Endothelial cell of umbilical vein (primary cell): ENCODE results near the gene TRAF3IP1. TPM values are rescaled to one million over a fixed set of nuclear protein-coding genes. Genes with fewer than 3 reads are reported as not detected.

Source experiments
- BruUV-seq: library from RNA; stranded (reverse); fragments of 400-500 nt; replicated peaks from 2 replicates; lab custom pipeline; 2021; lab: Mats Ljungman, UMichigan
- CTCF ChIA-PET: fragments of 300-600, 350-600 bp; sonication (Branson Sonifier 250); formaldehyde crosslinking; loops from one replicate; lab custom pipeline; 2021; ENCODE audit warnings: antibody characterized with exemption, inconsistent platforms; lab: Charles Lee
- POLR2A ChIA-PET: fragments of 300-600, 350-600 bp; sonication (Branson Sonifier 250); formaldehyde crosslinking; loops from one replicate; lab custom pipeline; 2021; ENCODE audit warnings: antibody characterized with exemption, inconsistent platforms; lab: Charles Lee
- DNase-seq: peaks from one replicate; pipeline ENCODE4 v3.0.0-alpha.2; 2011; ENCODE audit warnings: low read depth, low spot score
- FAIRE-seq: peaks from 2 replicates; lab custom pipeline; 2011; peaks lifted over from hg19 to GRCh38; lab: Jason Lieb, UNC
- H2AFZ ChIP-seq: 2 replicates; pipeline ENCODE4 v1.6.0; 2012; ENCODE audit warnings: low read depth, low read length, control low read depth, inconsistent platforms
- H3K27ac ChIP-seq: 2 replicates; pipeline ENCODE4 v1.5.1; 2011; ENCODE audit warnings: low read depth, mild to moderate bottlenecking, control low read depth, low read length, moderate library complexity; ENCODE audit not compliant: insufficient read depth
- H3K27me3 ChIP-seq, 2 experiments: 2 replicates each; pipeline versions ENCODE4 v1.6.0 to v1.6.1; 2011; ENCODE audit warnings: low read length in 2 of 2, mixed read lengths in 1 of 2; ENCODE audit not compliant: control insufficient read depth in 2 of 2, insufficient read depth in 2 of 2
- H3K36me3 ChIP-seq, 2 experiments: 2 replicates in 1 of 2; 3 replicates in 1 of 2; pipeline ENCODE4 v1.5.1; 2011; ENCODE audit warnings: low read length in 2 of 2, mild to moderate bottlenecking in 1 of 2, moderate library complexity in 1 of 2; ENCODE audit not compliant: control insufficient read depth in 2 of 2, insufficient read depth in 2 of 2; ENCODE audit errors: extremely low read depth in 1 of 2
- H3K4me1 ChIP-seq: 3 replicates; pipeline ENCODE4 v1.5.1; 2011; ENCODE audit warnings: mild to moderate bottlenecking, low read length; ENCODE audit not compliant: control insufficient read depth, insufficient read depth; ENCODE audit errors: extremely low read depth
- H3K4me2 ChIP-seq: 2 replicates; pipeline ENCODE4 v1.6.1; 2011; ENCODE audit warnings: low read length, control low read depth, mixed read lengths; ENCODE audit not compliant: insufficient read depth
- H3K4me3 ChIP-seq, 3 experiments: fragments of 200-600 bp in 1 of 3; sonication (generic), shearing (Covaris generic) in 1 of 3; replicated peaks in 1 of 3; 2 replicates each; pipeline ENCODE4 v1.5.1; 2011 to 2016; ENCODE audit warnings: control low read depth in 3 of 3, low read length in 3 of 3, mild to moderate bottlenecking in 2 of 3, inconsistent platforms in 1 of 3, low read depth in 1 of 3, moderate library complexity in 1 of 3; ENCODE audit not compliant: insufficient read depth in 1 of 3
- H3K79me2 ChIP-seq: 2 replicates; pipeline ENCODE4 v1.6.0; 2012; ENCODE audit warnings: low read length, inconsistent platforms; ENCODE audit not compliant: control insufficient read depth, insufficient read depth
- H3K9ac ChIP-seq: replicated peaks from 2 replicates; pipeline ENCODE3; 2011; ENCODE audit warnings: low read length, control low read depth; ENCODE audit not compliant: insufficient read depth; ENCODE audit errors: extremely low read depth
- H3K9me1 ChIP-seq: replicated peaks from 3 replicates; pipeline ENCODE4 v1.6.0; 2011; ENCODE audit warnings: mild to moderate bottlenecking, low read length; ENCODE audit not compliant: control insufficient read depth, insufficient read depth; ENCODE audit errors: extremely low read depth
- H3K9me3 ChIP-seq: replicated peaks from 2 replicates; pipeline ENCODE4 v1.5.1; 2012; ENCODE audit warnings: low read length, inconsistent platforms; ENCODE audit not compliant: control insufficient read depth, insufficient read depth
- H4K20me1 ChIP-seq: replicated peaks from 2 replicates; pipeline ENCODE3; 2011; ENCODE audit warnings: mild to moderate bottlenecking, low read length; ENCODE audit not compliant: control insufficient read depth, insufficient read depth; ENCODE audit errors: extremely low read depth
- EZH2 ChIP-seq: IDR thresholded peaks from 2 replicates; pipeline ENCODE4 v1.6.1; 2012; ENCODE audit warnings: borderline replicate concordance, low read depth, mild to moderate bottlenecking, moderate library complexity, low read length, inconsistent platforms; ENCODE audit not compliant: severe bottlenecking
- GATA2 ChIP-seq: IDR thresholded peaks from 2 replicates; pipeline ENCODE4 v1.7.0; 2011; ENCODE audit warnings: low read depth, mild to moderate bottlenecking, moderate library complexity, mixed read lengths, low read length; ENCODE audit not compliant: insufficient read length, insufficient read depth
- JUN ChIP-seq: IDR thresholded peaks from 2 replicates; pipeline ENCODE4 v1.6.1; 2011; ENCODE audit warnings: borderline replicate concordance, low read depth; ENCODE audit not compliant: insufficient read length, insufficient read depth
- MAX ChIP-seq: IDR thresholded peaks from 2 replicates; pipeline ENCODE4 v1.6.1; 2011; ENCODE audit not compliant: insufficient read depth, insufficient read length
- MYC ChIP-seq: IDR thresholded peaks from one replicate; pipeline ENCODE4 v1.6.1; 2011; ENCODE audit warnings: mild to moderate bottlenecking, low read depth, low read length
- POLR2A ChIP-seq: IDR thresholded peaks from 2 replicates; pipeline ENCODE4 v1.6.1; 2012; ENCODE audit warnings: low read depth, mild to moderate bottlenecking, control low read depth, low read length
- dilution Hi-C: fragments of 300-500 bp; cut with MboI; formaldehyde crosslinking; loops from one replicate; pipeline ENCODE4 v1.15.0; 2019; ENCODE audit warnings: low sequenced_read_pairs; ENCODE audit not compliant: extremely low pct_ligation_motif_present
- intact Hi-C: fragments of 100-400 bp; cut with micrococcal nuclease; formaldehyde crosslinking; loops from one replicate; pipeline ENCODE4 v1.10.0; 2022
- polyA plus RNA-seq, 4 experiments: library from polyadenylated mRNA; depleted of rRNA in 3 of 4; stranded (reverse) in 3 of 4; unstranded in 1 of 4; fragments of >200 nt; gene quantifications; 2 replicates each; pipeline versions ENCODE4 v1.2.1 to v1.2.3, GENCODE V29; 2011 to 2012; ENCODE audit warnings: missing spikeins in 1 of 4
- total RNA-seq: library from RNA; stranded (reverse); gene quantifications from 2 replicates; pipeline ENCODE4 v1.2.3, GENCODE V29; 2021
- TF ChIP-seq, protein P1 (sequence below), 2 donors: IDR thresholded peaks; 1 replicate in 1 of 2; 2 replicates in 1 of 2; pipeline ENCODE4 v1.5.1; 2011; ENCODE audit warnings: low read length in 2 of 2, mild to moderate bottlenecking in 2 of 2, moderate library complexity in 2 of 2, control low read depth in 1 of 2, inconsistent platforms in 1 of 2, low read depth in 1 of 2; ENCODE audit not compliant: insufficient read depth in 1 of 2; ENCODE audit errors: extremely low read depth in 1 of 2

TRAF3IP1 gene
- total and polyA plus RNA-seq, 2 donors (not counting 3 experiments of a cell fraction or from before 2014, with no cell fraction given) = 3.4 to 15.9 TPM

DNA sequence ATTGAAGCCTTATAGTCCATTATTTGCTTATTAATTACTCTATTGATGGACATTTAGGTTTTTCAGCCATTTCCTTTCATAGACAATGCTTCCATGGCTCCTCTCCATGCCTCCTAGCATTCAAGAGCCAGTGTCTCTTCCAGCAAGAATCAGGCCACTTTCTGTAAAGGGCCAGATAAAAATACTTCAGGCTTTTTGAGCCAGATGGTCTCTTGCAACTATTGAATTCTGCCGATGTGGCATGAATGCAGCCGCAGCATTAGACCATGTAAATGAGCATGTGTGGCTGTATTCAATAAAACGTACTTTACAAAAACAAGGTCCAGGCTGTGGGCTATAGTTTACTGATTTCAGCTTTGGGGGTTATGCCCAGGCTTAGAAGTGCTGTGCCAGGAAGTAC is 38.5 kb downstream of the TRAF3IP1 start:
- Histone ChIP-seq H3K4me3 (no peak overlapping the region), H3K27me3 (no peaks in the 10 kb centered on the region), H3K4me1 (no peaks in the 10 kb centered on the region), H3K9ac (no peak overlapping the region), H2AFZ (no peak overlapping the region), H3K27ac (no peak overlapping the region), H3K4me2 (no peak overlapping the region), H3K9me1 (no peaks in the 10 kb centered on the region), H3K9me3 (no peaks in the 10 kb centered on the region), H4K20me1 (no peaks in the 10 kb centered on the region), H3K79me2 (no peaks in the 10 kb centered on the region), H3K36me3 (peaks cover 0 to 3% of the 10 kb centered on the region in 2 experiments)
- ChIA-PET CTCF (interaction anchor here (2.5 to 3.2 kb wide), 2 partner anchors 11 to 107 kb away, joined by 27 to 32 read pairs; no protein-coding TSS in a partner anchor), POLR2A (no interaction called here)
- DNase-seq (no peak), FAIRE-seq (no peak)
- TF ChIP-seq POLR2A = no peak
- dilution Hi-C loops (loop anchor here (25.0 kb wide), 1 partner anchor 104 kb away; no protein-coding TSS in a partner anchor), intact Hi-C loops (no loop called here)
- BruUV-seq = no TSS peak

DNA sequence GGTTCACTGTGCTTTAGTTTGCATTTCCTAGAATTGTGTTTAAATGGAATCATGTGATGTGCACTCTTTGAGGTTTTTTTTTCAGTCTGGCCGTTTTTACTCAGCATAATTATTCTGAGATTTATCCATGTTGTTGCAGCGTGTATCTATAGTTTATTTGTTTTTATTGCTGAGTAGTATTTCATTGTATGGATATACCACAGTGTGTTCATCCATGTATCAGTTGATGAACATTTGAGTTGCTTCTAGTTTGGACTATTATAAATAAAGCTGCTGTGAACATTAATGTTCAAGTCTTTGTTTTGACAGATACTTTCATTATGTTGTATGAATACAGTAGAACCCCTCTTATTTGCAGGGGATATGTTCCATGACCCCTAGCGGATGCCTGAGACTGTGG is 39.1 kb downstream of the TRAF3IP1 start:
- intact Hi-C loops = no loop called here
- POLR2A ChIA-PET = no interaction called here

More for the DNA sequence above, 39.1 kb downstream of the TRAF3IP1 start:
- Histone ChIP-seq H3K4me3 (no peak overlapping the region), H3K27ac (no peak overlapping the region), H3K79me2 (no peaks in the 10 kb centered on the region), H3K27me3 (no peaks in the 10 kb centered on the region), H3K9me3 (no peaks in the 10 kb centered on the region), H4K20me1 (no peaks in the 10 kb centered on the region), H3K9me1 (no peaks in the 10 kb centered on the region), H3K4me2 (no peak overlapping the region), H3K4me1 (no peaks in the 10 kb centered on the region), H3K9ac (no peak overlapping the region), H2AFZ (no peak overlapping the region), H3K36me3 (peaks cover 0 to 3% of the 10 kb centered on the region in 2 experiments)
- TF ChIP-seq POLR2A (no peak), JUN (no peak), EZH2 (no peak), MYC (no peak), MAX (no peak), GATA2 (no peak)
- TF ChIP-seq, protein P1, sequence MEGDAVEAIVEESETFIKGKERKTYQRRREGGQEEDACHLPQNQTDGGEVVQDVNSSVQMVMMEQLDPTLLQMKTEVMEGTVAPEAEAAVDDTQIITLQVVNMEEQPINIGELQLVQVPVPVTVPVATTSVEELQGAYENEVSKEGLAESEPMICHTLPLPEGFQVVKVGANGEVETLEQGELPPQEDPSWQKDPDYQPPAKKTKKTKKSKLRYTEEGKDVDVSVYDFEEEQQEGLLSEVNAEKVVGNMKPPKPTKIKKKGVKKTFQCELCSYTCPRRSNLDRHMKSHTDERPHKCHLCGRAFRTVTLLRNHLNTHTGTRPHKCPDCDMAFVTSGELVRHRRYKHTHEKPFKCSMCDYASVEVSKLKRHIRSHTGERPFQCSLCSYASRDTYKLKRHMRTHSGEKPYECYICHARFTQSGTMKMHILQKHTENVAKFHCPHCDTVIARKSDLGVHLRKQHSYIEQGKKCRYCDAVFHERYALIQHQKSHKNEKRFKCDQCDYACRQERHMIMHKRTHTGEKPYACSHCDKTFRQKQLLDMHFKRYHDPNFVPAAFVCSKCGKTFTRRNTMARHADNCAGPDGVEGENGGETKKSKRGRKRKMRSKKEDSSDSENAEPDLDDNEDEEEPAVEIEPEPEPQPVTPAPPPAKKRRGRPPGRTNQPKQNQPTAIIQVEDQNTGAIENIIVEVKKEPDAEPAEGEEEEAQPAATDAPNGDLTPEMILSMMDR (IDR thresholded peaks at IDR 0.05; ENCODE audit: extremely low read depth in 1 of 2, insufficient read depth in 1 of 2, low read depth in 1 of 2, low read length in 2 of 2) = no peak
- DNase-seq (no peak), FAIRE-seq (no peak)
- BruUV-seq = no TSS peak
- dilution Hi-C loops = loop anchor here (25.0 kb wide), 1 partner anchor 103 kb away; no protein-coding TSS in a partner anchor
- CTCF ChIA-PET = interaction anchor here (3.2 kb wide), 1 partner anchor 11 kb away, joined by 27 read pairs; no protein-coding TSS in a partner anchor
